Measurements from ENCODE around the gene USPL1.

USPL1 gene

GRCh38 chr13:30660796-30661195, 43.1 kb downstream of the USPL1 start:
- no peak for DNase-seq (ENCODE audit: low read depth)

DNA sequence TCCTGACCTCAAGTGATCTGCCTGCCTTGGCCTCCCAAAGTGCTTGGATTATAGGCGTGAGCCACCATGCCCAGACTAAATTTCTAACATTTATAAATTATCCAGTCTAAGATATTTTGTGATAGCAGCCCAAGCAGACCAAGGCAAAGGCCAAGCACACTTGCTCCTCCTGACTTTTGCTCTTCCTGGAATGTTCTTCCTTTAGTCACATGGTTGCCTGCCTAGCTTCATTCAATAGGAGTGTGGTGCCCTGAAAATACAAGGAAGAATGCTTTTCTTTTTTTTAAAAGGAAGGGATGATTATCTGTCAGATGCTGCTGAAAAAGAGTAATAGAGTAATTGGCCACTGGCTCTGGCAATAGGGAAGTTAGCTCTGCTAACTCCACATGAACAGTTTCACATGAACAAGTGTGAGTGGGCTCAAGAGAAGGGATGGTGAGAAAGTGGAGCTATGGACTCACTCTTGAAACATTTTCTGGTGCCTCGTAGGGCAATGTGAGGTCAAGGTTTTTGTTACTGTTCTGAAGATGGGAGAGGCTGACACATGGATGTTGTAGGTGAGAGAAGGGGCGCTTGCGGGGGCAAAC, 47.1 kb downstream of the USPL1 start:
- no peak for DNase-seq (ENCODE audit: low read depth)

DNA sequence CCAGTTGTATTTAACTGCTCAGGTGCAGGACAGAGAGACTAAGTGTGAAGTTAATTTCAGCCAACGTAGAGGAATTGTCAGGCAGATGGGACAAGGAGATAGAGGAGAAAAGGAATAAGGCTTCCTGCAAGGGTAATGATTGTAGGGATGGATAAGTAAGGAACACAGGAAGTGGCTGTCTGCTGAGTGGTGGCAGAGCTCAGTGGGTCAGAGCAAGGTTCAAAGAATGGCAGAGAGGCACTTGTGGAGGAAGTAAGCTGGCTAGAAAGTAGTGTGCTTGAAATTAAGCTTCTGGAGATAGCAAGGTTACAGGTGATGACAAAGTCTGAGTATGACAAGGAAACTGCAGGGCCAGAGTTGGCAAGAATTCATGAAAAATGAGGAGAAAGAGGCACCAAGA, 47.9 kb downstream of the USPL1 start:
- DNase-seq (ENCODE audit: low read depth): no peak

DNA sequence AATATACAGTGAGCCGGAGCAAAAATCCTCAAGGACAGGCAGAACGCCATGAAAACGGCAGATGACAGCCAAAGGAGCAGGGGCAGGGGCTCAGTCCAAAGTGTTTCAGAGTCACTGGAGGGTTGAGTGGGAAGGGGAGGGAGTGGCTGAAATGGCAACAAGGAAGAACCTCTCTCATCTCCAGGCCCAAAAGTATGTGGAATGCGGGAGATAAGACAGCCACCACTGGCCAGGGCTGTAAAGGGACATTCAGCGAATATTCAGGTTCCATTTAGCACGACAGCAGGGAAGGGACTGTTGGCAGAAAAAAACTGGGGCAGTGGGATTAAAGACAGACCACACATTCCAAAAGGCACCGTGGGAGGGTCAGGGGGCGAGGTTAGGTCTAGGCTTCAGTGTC, 48.4 kb downstream of the USPL1 start:
- DNase-seq (ENCODE audit: low read depth): no peak

- DNase-seq (ENCODE audit: low read depth): no peak
These were observed 49.3 kb downstream of the USPL1 start for GRCh38 chr13:30667014-30667413.

DNA sequence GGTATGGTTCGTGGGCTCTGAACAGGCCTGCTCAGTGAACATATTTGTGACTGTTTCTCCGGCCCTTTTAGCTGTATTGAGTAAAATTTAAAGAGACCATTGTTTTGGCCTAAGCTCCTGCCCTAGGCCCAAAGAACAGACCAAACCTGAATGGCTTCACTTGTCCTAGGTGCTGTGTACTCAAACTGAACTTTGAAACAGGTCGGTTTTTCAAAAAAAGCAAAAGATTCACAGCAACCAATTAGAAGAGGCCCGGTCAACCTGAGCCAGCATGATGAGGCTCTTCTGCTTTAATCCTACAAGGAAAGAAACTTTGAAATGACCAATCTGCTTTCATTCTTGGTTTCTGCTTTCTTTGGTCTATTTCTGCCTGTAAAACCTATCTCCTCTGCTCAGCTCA, 50.6 kb downstream of the USPL1 start:
- DNase-seq (ENCODE audit: low read depth): no peak

DNA sequence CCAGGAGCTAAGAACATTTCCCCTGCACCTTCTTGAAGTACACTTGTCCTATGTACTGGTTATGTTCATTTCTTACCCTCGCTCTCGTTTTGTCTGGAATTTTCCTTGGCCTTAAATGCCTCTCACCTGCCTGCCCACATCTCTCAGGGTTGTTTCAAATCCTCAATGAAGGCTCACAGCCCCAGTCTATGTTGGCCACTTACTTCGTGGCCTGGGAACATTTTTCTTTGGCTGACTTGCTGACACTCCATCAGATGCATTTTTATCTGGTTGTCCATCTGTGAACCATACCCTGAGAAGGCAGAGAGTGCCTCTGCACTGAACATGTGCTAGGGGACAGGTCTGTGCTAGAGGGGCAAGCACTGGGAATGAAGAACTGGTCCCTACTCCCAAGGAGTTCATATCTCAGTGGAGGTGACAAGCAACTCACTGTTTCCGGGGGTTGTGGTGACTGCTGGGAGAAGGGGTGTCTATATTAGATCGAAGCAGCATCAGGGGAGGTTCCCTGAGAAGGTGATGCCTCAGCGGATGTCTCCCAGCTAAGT, 53.6 kb downstream of the USPL1 start:
- DNase-seq (ENCODE audit: low read depth): no peak

- peak; percentile 77 for DNase-seq (ENCODE audit: low read depth)
These were observed 56.2 kb downstream of the USPL1 start for GRCh38 chr13:30673669-30674521.

DNA sequence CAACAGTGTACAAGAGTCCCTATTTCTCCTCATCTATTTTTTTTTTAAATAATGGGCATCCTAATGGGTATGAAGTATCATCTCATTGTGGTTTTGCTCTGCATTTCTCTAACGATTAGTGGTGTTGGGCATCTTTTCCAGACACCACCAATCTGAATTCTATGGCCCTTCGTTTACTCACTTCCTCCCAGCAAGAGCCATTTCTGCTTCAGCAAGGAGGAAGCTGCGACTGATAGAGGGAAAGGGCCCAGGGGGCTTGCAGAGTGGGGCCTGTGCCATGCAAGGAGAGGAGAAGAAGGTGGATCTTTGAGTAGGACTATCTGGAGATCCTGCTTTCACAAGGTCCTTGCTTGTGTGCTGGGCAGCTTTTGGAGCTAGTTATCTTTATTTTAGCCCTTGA, 58.0 kb downstream of the USPL1 start:
- DNase-seq (ENCODE audit: low read depth): no peak

- no peak for DNase-seq (ENCODE audit: low read depth)
These were observed 59.0 kb downstream of the USPL1 start for GRCh38 chr13:30676672-30677071.

DNA sequence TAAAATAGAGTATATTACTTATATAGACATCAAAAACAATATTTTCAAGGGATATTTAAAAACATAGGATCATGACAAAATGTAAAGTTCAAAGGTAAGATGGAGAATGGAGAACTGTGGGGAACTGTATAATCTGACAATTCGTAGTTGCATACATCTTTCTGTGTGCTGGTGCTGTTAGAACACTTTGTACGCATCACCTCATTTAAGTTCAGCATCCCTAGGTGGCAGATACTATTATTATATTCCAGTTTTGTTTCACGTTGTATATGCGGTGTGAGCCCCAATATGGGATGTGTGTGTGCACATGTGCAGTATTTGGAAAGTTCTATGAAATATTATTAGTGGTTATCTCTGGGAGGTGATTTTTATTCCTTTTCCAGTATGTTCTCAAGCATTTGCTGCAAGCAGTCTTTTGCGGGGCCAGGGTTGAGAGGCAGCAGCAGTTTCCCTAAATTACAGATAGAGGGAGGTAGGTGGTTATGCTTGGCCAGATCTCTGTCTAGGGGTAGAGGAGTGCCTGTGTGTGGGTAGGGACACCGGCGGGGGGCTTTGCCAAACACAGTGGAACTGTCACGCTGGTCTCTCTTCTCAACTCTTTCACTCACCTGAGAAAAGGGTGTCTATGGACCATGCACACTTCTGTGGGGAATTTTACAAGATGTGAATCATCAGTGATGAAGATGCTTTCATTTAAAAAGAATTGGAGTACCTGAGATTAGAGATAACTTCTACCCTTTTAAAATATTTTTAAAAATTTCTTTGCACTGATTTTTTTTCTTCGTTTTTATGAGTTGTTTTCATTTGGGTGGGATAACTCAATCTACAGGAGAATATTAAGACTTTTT, 62.0 kb downstream of the USPL1 start:
- no peak for DNase-seq (ENCODE audit: low read depth)

DNA sequence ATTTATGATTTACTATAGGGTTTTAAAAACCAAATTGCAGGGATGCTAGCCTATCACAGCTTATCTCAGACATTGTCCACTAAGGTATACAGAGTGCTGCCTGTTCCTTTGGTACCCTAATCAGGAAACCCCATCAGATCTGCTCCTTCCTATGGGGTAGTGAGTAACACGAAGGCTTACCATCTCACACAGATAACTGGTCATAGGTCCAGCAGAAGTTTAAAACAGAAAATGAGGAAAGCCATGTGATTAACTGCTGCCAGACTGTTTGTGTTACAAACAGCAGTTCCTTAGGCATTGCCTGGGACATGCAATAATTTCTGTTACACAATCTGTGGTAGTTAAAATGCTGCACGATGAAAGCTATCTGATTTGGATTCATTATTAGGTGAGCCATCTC, 64.1 kb downstream of the USPL1 start:
- DNase-seq (ENCODE audit: low read depth): no peak

DNA sequence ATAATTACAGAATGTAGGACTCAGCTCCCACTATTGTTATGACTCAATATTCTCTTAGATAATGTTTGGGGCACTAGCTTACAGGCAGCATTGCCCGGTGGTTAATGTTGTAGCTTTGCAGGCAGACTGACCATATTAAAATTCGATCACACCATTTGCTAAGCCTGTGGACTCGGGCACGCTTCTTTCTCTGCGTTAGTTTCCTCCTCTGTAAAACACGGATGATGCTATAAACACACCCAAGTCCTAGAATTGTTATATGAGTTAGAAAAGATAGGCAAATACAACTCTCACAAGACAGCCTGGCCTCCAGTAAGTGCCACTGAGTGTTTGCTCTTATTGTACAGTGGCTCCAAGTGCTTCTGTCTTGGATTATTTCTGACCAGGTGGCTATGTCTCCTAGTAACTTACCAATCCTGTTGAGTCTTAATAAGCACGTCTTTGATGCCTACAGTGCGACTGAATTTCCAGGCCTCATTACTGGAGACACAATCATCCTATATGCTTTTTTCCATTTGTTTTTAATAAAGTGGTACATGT, 67.7 kb downstream of the USPL1 start:
- no peak for DNase-seq (ENCODE audit: low read depth)

DNA sequence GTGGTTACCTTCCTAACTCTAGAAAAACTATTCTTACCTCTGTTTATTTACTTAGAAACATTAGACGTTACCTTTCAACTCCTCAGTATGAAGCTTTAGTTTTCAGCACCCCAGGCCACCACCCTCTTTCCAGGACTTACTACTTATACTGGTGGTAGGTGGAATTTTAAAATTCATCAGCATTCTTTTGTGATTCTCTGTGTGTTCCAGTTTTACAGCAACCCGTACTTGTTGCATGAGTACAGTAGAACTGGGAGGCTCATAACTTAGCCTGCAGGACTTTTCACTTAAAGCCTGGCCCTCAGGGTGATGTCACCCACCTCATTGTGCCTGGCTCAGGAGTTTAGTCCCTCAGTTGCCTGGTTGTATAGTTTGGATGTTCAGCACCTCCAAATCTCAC, 68.3 kb downstream of the USPL1 start:
- DNase-seq (ENCODE audit: low read depth): no peak

DNA sequence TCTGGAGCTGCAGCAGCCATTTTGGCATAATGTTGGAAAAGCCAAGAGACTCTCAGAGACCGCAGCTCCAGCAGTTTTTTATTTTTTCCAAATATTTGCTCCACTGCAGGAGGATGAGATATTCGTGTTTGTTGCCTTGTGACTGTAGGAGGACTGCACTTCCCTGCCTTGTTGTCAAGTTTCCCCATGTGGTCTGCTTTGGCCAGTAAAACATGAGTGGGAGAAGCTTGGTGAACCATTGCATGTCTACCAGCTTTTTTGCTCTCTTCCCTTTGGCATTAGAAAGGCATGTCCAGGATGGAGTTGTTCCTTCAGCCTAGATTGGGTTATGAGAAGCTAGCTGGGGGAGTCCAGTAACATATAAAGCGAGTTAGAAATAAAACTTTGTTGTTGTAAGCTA, 69.9 kb downstream of the USPL1 start:
- no peak for DNase-seq (ENCODE audit: low read depth)

DNA sequence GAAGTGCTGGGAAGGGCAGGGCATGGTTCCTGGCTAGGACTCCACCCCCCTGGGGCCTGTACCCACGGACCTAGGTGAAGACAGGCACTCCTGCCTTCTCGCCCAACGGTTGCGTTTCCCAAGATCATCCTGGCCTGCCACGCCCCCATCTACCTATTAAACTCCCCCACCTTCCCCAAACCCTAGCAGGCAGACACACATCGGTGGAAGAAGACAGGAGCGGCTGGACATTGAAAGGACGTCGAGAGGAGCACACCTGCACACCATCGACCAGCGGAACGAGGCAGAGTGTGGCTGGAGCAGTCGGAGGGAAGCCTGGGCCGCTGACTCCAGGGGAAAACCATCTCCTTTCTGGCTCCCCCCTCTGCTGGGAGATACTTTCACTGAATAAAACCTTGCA, 72.0 kb downstream of the USPL1 start:
- DNase-seq (ENCODE audit: low read depth): no peak

- DNase-seq (ENCODE audit: low read depth): no peak
These were observed 72.8 kb downstream of the USPL1 start for GRCh38 chr13:30690282-30691188.

DNA sequence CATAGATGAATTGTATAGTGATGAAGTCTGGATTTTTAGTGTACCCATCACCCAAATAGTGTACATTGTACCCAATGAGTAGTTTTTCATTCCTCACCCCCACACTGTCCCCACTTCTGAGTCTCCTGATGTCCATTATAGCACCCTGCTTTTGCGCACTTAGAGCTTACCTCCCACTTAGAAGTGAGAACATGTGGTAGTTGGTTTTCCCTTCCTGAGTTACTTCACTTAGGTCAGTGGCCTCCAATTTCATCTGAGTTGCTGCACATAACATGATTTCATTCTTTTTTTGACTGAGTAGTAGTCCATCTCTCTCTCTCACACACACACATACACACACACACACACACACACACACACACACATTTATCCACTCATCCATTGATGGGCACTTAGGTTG, 74.4 kb downstream of the USPL1 start:
- no peak for DNase-seq (ENCODE audit: low read depth)

GRCh38 chr13:30696278-30697176, 78.8 kb downstream of the USPL1 start:
- DNase-seq (ENCODE audit: low read depth): no peak
